Right renal pelvis (tissue), 4 donors: ENCODE measurements around the gene SCO1. TPM values are rescaled to one million over a fixed set of nuclear protein-coding genes. Genes with fewer than 3 reads are reported as not detected.

ENCODE experiments used
- DNase-seq, 4 donors: peaks; one replicate each; pipeline ENCODE4 v3.0.0-alpha.2; 2013; ENCODE audit warnings: low read depth in 4 of 4, low spot score in 3 of 4, missing footprints in 1 of 4
- polyA plus RNA-seq, 4 donors: library from polyadenylated mRNA; unstranded; fragments of 120-200 nt; gene quantifications; one replicate each; pipeline ENCODE4 v1.2.1, GENCODE V29; 2013; ENCODE audit not compliant: insufficient read length in 4 of 4

Gene SCO1
- polyA plus RNA-seq, 4 donors, result 39.3 to 42.3 (median 40.6) TPM

DNA sequence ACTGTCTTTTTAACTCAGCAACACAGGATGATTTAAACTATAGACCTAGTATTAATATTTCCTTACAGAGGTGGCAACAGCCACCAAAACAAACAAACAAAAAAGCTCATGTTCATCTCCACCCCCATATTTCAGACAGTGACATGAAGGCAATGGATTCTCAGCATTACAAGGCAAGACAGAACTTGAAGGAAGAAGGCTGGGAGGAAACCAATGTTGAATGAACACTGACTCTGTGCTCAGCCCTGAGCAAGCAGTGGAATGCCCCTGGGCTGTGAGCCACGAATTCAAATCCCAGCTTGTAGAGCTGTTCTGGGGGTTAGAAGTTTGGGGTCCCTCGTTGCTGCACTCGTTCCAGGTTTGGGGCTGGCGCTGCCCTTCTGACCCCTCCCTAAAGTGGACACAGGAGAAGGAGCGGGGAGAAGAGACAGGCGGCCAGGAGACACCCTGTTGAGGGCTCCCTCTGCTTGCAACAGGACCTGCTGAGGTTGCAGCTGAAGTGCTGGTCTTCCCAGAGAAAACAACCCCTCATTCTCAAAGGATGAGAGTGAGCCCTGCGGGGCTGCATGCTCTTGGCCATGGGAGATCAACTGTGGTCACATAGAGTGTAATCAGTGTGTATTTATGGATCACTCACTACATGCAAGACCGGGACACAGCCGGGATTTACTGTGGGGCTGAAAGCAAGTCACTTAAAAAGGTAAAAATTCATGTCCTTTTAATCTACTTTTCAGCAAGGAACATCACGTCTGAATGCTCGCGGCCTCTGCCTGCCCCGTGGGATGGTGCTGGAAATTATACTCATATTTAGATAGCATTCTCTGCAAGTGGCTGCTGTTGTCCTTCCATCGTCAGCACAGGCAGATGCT lies 74.5 kb downstream of the SCO1 start:
- no peak for DNase-seq

Other genes starting within 250 kb of the SCO1 start
- gene MYH4, start 228.0 kb downstream of the SCO1 start, polyA plus RNA-seq, result under 1 TPM; 0.06 to 0.19 (median 0.11) TPM
- gene MYH1, start 179.0 kb downstream of the SCO1 start, polyA plus RNA-seq, result under 1 TPM; 0.04 to 0.06 (median 0.05) TPM
- under 1 TPM in 1 of 4 donors, not detected in 3; 0.04 TPM for gene MYH2, start 147.9 kb downstream of the SCO1 start, polyA plus RNA-seq
- gene MYH3, start 40.2 kb downstream of the SCO1 start, polyA plus RNA-seq, result 1 to 10 TPM; 2.6 to 4.7 (median 3.1) TPM
- gene ADPRM, start 61 bp upstream of the SCO1 start, polyA plus RNA-seq, result 10 to 100 TPM; 14.7 to 19.6 (median 18.0) TPM
- gene TMEM220, start 32.5 kb upstream of the SCO1 start, polyA plus RNA-seq, result 10 to 100 TPM in 3 of 4 donors, 1 to 10 TPM in 1; 9.1 to 10.4 (median 10.2) TPM
- gene TMEM238L, start 106.6 kb upstream of the SCO1 start, polyA plus RNA-seq, result 1 to 10 TPM; 1.4 to 7.8 (median 3.8) TPM
- under 1 TPM in 1 of 4 donors, not detected in 3; 0.21 TPM for gene PIRT, start 140.6 kb upstream of the SCO1 start, polyA plus RNA-seq